Adrenal gland (tissue), 5 donors: ENCODE measurements around the gene GMDS.

ENCODE experiments used
- CTCF ChIP-seq, 6 experiments: fragments of 450-650 bp in 4 of 6; fragments of 200-600 bp in 2 of 6; sonication (generic) in 1 of 6; IDR thresholded peaks; 1 replicate in 5 of 6; 2 replicates in 1 of 6; pipeline versions ENCODE4 v1.5.1 to v1.8.0; 2016 to 2021; ENCODE audit warnings: antibody characterized with exemption in 6 of 6, mild to moderate bottlenecking in 2 of 6, moderate library complexity in 1 of 6
- POLR2A ChIP-seq, 2 donors: fragments of 450-650 bp; IDR thresholded peaks; one replicate each; pipeline ENCODE4 v1.6.1; 2017; ENCODE audit warnings: antibody characterized with exemption in 2 of 2, mild to moderate bottlenecking in 2 of 2, moderate library complexity in 1 of 2
- donor health status: DM: no; HTN: no; CAD: no.

DNA sequence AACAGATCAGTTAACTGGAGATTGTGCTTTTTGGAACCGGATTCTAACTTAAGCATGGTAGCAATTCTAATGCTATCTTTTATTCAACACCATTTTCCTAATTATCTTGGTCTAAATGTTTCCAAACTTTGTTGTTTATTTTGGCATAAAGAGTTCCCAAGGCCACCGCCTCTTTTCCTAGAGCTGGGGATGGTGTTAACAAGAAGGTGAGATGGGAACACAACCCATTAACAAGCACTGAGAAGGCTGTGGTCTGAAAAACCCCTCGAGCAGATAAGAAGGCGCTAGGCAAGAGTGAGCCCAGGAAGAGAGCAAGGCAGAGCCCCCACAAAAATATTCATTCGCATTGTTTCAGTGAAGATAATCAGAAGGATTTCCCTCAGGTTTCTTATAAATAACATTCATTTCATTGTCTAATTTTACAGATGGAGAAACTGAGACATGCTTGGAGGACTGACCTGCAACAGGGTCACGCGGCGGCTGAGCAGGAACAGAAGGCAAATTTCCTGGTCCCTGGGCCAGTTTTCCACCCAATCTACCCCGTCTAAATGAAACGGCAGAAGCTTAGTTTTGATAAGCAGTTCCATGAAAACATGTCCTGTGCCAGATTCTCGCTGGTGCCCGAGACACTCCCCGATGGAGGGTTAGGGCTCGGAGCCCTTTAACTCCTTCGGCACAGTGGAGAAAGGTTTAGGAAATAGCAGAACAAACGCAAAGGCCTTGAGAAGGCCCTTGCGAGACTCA lies 480.1 kb downstream of the GMDS start:
- TF ChIP-seq CTCF (IDR thresholded peaks at IDR 0.05) (no peak), POLR2A (IDR thresholded peaks at IDR 0.05) (no peak)
